ENCODE data around the gene TBX10.

DNA sequence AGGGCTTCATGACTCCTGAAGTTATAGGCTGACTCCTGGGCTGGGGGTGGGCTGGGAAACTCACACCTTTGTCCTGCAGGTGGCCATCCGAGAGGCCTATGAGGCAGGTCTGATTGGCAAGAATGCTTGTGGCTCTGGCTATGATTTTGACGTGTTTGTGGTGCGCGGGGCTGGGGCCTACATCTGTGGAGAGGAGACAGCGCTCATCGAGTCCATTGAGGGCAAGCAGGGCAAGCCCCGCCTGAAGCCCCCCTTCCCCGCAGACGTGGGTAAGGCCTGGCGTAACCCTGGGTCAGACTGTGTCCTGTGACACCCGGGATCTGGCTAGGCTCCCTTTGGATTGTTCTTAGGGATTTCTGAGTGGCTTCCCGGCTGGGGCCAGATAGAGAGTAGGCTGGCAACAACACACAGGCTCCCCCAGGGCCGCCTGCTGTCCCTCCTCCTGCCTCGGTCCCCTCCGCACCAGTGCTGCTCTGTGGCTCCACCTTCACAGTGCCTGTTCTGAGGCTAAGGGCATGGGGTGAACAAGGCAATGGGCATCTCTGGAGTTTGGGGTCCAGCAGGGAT lies 29.2 kb downstream of the TBX10 start:
- no peak for TF ChIP-seq POLR2A (IDR thresholded peaks at IDR 0.05)
- TF ChIP-seq, protein P1, sequence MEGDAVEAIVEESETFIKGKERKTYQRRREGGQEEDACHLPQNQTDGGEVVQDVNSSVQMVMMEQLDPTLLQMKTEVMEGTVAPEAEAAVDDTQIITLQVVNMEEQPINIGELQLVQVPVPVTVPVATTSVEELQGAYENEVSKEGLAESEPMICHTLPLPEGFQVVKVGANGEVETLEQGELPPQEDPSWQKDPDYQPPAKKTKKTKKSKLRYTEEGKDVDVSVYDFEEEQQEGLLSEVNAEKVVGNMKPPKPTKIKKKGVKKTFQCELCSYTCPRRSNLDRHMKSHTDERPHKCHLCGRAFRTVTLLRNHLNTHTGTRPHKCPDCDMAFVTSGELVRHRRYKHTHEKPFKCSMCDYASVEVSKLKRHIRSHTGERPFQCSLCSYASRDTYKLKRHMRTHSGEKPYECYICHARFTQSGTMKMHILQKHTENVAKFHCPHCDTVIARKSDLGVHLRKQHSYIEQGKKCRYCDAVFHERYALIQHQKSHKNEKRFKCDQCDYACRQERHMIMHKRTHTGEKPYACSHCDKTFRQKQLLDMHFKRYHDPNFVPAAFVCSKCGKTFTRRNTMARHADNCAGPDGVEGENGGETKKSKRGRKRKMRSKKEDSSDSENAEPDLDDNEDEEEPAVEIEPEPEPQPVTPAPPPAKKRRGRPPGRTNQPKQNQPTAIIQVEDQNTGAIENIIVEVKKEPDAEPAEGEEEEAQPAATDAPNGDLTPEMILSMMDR (IDR thresholded peaks at IDR 0.05 in 4 of 5, conservative IDR thresholded peaks at IDR 0.05 in 1 of 5) = no peak

Data from gastrocnemius medialis (tissue), 4 donors.